Calu3 (cell line): Measurements from ENCODE around the gene KDM4B. TPM values are rescaled to one million over a fixed set of nuclear protein-coding genes. Genes with fewer than 3 reads are reported as not detected.
"Not testable (repeated sequence)": the region's sequence is repeated elsewhere in the genome, so short reads cannot be mapped to it uniquely, and the experiment has no call there.

Experiments used
- BruUV-seq: library from RNA; stranded (reverse); fragments of 400-500 nt; replicated peaks from 2 replicates; lab custom pipeline; 2021; lab: Mats Ljungman, UMichigan
- CTCF ChIA-PET: fragments of 300-600 bp; sonication (Branson Sonifier 250); formaldehyde crosslinking; loops from one replicate; lab custom pipeline; 2022; ENCODE audit warnings: antibody characterized with exemption; lab: Charles Lee
- DNase-seq: peaks from one replicate; pipeline ENCODE4 v3.0.0; 2022
- H3K27ac Mint-ChIP-seq: one replicate; pipeline ENCODE4 v1.8.0; 2022; ENCODE audit warnings: mixed read lengths; ENCODE audit not compliant: unreplicated experiment
- H3K27me3 Mint-ChIP-seq: one replicate; pipeline ENCODE4 v1.8.0; 2022; ENCODE audit warnings: mixed read lengths; ENCODE audit not compliant: unreplicated experiment
- H3K36me3 Mint-ChIP-seq: one replicate; pipeline ENCODE4 v1.8.0; 2022; ENCODE audit warnings: mild to moderate bottlenecking, moderate library complexity, mixed read lengths; ENCODE audit not compliant: insufficient read depth, unreplicated experiment
- H3K4me1 Mint-ChIP-seq: one replicate; pipeline ENCODE4 v1.8.0; 2022; ENCODE audit warnings: mild to moderate bottlenecking, low read depth, mixed read lengths; ENCODE audit not compliant: unreplicated experiment
- H3K4me3 Mint-ChIP-seq: one replicate; pipeline ENCODE4 v1.8.0; 2022; ENCODE audit warnings: mild to moderate bottlenecking, low read depth, moderate library complexity, mixed read lengths; ENCODE audit not compliant: unreplicated experiment
- H3K9me3 Mint-ChIP-seq: one replicate; pipeline ENCODE4 v1.8.0; 2022; ENCODE audit warnings: low read depth, mixed read lengths; ENCODE audit not compliant: unreplicated experiment
- intact Hi-C: fragments of 100-400 bp; cut with micrococcal nuclease; formaldehyde crosslinking; loops from one replicate; pipeline ENCODE4 v1.10.0; 2022; ENCODE audit not compliant: unreplicated experiment
- total RNA-seq: library from RNA; stranded (reverse); gene quantifications from 2 replicates; pipeline ENCODE4 v1.2.3, GENCODE V29; 2022
- TF ChIP-seq, protein P1 (sequence below): fragments of 200-600 bp; IDR thresholded peaks from one replicate; pipeline ENCODE4 v1.8.0; 2022; ENCODE audit warnings: antibody characterized with exemption; ENCODE audit not compliant: unreplicated experiment

The KDM4B gene
- total RNA-seq, 1 experiment from 2014 or later, result 13.9 TPM

DNA sequence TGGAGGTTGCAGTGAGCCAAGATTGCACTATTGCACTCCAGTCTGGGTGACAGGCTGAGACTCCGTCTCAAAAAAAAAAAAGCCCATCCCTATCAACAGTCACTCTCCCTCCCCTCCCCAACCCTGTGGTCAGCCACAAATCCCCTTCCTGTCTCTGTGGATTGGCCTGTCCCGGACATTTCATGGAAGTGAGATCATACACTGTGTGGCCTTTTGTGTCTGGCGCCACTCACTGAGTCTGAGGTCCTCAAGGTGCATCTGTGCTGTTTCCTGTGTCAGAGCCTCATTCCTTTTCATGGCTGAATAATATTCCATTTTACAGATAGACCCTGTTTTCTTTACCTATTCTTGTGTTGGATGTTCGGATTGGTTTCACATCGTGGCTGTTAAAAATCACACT, 222.2 kb downstream of the KDM4B start:
- intact Hi-C loops, result no loop called here
- Mint-ChIP-seq H3K4me3 (no peak overlapping the region), H3K27ac (no peak overlapping the region), H3K9me3 (no peaks in the 10 kb centered on the region), H3K27me3 (no peaks in the 10 kb centered on the region), H3K4me1 (no peaks in the 10 kb centered on the region), H3K36me3 (no peaks in the 10 kb centered on the region)
- CTCF ChIA-PET, result no interaction called here
- TF ChIP-seq, protein P1, sequence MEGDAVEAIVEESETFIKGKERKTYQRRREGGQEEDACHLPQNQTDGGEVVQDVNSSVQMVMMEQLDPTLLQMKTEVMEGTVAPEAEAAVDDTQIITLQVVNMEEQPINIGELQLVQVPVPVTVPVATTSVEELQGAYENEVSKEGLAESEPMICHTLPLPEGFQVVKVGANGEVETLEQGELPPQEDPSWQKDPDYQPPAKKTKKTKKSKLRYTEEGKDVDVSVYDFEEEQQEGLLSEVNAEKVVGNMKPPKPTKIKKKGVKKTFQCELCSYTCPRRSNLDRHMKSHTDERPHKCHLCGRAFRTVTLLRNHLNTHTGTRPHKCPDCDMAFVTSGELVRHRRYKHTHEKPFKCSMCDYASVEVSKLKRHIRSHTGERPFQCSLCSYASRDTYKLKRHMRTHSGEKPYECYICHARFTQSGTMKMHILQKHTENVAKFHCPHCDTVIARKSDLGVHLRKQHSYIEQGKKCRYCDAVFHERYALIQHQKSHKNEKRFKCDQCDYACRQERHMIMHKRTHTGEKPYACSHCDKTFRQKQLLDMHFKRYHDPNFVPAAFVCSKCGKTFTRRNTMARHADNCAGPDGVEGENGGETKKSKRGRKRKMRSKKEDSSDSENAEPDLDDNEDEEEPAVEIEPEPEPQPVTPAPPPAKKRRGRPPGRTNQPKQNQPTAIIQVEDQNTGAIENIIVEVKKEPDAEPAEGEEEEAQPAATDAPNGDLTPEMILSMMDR, result no peak
- DNase-seq, result no peak
- no TSS peak for BruUV-seq

DNA sequence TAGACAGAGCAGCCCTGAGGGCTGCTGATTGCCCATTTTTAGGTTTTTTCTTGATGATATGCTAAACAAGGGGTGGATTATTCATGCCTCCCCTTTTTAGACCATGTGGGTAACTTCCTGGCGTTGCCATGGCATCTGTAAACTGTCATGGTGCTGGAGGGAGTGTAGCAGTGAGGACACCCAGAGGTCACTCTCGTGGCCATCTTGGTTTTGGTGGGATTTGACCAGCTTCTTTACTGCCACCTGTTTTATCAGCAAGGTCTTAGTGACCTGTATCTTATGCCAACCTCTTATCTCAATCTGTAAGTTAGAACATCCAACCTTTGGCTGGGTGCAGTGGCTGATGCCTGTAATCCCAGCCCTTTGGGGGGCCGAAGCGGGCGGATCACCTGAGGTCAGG, 223.7 kb downstream of the KDM4B start:
- Mint-ChIP-seq H3K9me3 (no peaks in the 10 kb centered on the region), H3K27me3 (no peaks in the 10 kb centered on the region), H3K4me1 (no peaks in the 10 kb centered on the region), H3K27ac (no peak overlapping the region), H3K4me3 (no peak overlapping the region), H3K36me3 (no peaks in the 10 kb centered on the region)
- no peak for DNase-seq
- BruUV-seq, result no TSS peak
- CTCF ChIA-PET, result interaction anchor here (0.8 kb wide), 1 partner anchor 1771 kb away, joined by 3 read pairs; no protein-coding TSS in a partner anchor
- intact Hi-C loops, result no loop called here
- TF ChIP-seq, protein P1, result no peak

DNA sequence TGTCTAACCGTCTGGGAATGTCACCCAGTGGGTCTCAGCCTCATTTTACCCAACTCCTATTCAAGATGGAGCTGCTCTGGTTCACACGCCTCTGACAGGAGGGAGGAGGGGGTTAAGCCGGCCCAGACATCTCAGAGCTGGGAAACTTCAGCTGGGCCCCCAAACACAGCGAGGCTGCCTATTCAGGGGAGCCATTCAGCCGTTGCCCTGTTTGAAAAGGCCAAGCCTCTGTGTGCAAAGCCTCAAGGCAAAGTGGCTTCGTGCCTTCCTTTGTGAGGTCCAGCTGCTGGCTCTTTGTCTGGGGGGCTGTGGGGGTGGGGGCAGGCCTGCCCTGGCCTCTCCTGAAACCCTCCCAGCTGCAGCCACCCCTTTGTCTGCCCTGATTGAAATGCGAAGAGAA, 224.3 kb downstream of the KDM4B start:
- no peak overlapping the region for H3K4me3 Mint-ChIP-seq

DNA sequence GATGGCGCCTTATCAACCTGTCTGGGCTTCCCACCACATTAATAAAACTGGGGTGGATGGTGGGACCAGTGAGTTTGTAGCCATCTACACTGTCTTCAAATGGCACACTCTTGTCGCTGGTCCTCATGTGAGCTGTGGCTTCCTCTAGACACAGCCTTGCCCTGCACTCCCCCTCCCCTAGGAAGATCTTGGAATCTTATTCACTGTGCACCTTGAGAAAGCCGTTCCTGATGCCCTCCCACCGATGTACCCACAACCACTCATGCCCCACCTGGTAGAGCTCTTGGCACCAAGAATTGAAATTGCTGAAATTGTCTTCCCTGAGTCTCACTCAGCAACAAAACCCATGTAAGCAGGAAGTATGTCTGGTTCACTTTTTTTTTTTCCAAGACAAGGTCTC, 225.7 kb downstream of the KDM4B start:
- Mint-ChIP-seq H3K27me3 (no peaks in the 10 kb centered on the region), H3K27ac (no peak overlapping the region), H3K9me3 (no peaks in the 10 kb centered on the region), H3K4me3 (no peak overlapping the region), H3K36me3 (no peaks in the 10 kb centered on the region), H3K4me1 (no peaks in the 10 kb centered on the region)
- TF ChIP-seq, protein P1, result no peak
- DNase-seq, result no peak
- CTCF ChIA-PET, result interaction anchor here (0.6 kb wide), 1 partner anchor 14 kb away, joined by 7 read pairs; no protein-coding TSS in a partner anchor
- intact Hi-C loops, result no loop called here
- BruUV-seq, result no TSS peak

More for the DNA sequence above, 224.3 kb downstream of the KDM4B start:
- Mint-ChIP-seq H3K27me3 (no peaks in the 10 kb centered on the region), H3K27ac (no peak overlapping the region), H3K4me1 (no peaks in the 10 kb centered on the region), H3K9me3 (no peaks in the 10 kb centered on the region), H3K36me3 (no peaks in the 10 kb centered on the region)
- DNase-seq, result no peak
- BruUV-seq, result no TSS peak
- CTCF ChIA-PET, result interaction anchor here (0.6 to 0.8 kb wide), 2 partner anchors 33 to 1771 kb away, joined by 3 read pairs; no protein-coding TSS in a partner anchor
- TF ChIP-seq, protein P1, result no peak
- intact Hi-C loops, result no loop called here

DNA sequence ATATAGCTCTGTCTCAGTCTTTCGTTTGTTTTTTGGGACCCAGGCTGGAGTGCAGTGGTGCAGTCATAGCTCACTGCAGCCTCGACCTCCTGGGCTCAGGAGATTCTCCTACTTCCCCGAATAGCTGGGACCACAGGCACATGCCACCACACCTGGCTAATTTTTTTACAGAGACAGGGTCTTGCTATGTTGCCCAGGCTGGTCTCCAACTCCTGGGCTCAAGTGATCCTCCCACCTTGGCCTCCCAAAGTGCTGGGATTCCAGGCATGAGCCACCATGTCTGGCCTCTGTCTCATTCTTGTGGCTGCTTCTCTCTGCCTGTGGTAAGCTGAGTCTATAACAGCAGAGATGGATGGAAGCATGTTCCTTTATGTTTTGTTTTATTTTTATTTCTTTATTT, 226.7 kb downstream of the KDM4B start:
- BruUV-seq, H3K27ac Mint-ChIP-seq, DNase-seq, intact Hi-C loops, H3K4me1 Mint-ChIP-seq, H3K9me3 Mint-ChIP-seq, H3K36me3 Mint-ChIP-seq, H3K27me3 Mint-ChIP-seq, H3K4me3 Mint-ChIP-seq: not testable (repeated sequence)
- CTCF ChIA-PET, result interaction anchor here (0.6 kb wide), 1 partner anchor 182 kb away, joined by 7 read pairs; no protein-coding TSS in a partner anchor
